Measurements from ENCODE around the gene SH3RF2. TPM values are rescaled to one million over a fixed set of nuclear protein-coding genes. Genes with fewer than 3 reads are reported as not detected.

The SH3RF2 gene
- total RNA-seq, 1 donor from 2014 or later, result 12.0 TPM

- peak; percentile 5 for TF ChIP-seq CTCF (conservative IDR thresholded peaks at IDR 0.05; ENCODE audit: low read depth, low read length)
- H3K4me3 ChIP-seq (ENCODE audit: low read depth, low read length), result no peak overlapping the region
- DNase-seq (ENCODE audit: low read depth), result no peak
These were observed 15.7 kb upstream of the SH3RF2 start for GRCh38 chr5:145920542-145921210.

- no peak for DNase-seq (ENCODE audit: low read depth)
- no peak overlapping the region for H3K4me3 ChIP-seq (ENCODE audit: low read depth, low read length)
These were observed 15.2 kb upstream of the SH3RF2 start for GRCh38 chr5:145921211-145921610.

GRCh38 chr5:145922059-145922458 lies 14.3 kb upstream of the SH3RF2 start:
- TF ChIP-seq CTCF (conservative IDR thresholded peaks at IDR 0.05; ENCODE audit: low read depth, low read length), result no peak
- no peak overlapping the region for H3K4me3 ChIP-seq (ENCODE audit: low read depth, low read length)
- no peak for DNase-seq (ENCODE audit: low read depth)

More at GRCh38 chr5:145921211-145921610, 15.2 kb upstream of the SH3RF2 start:
- TF ChIP-seq CTCF (conservative IDR thresholded peaks at IDR 0.05; ENCODE audit: low read depth, low read length), result no peak

GRCh38 chr5:145923405-145923804 lies 13.0 kb upstream of the SH3RF2 start:
- TF ChIP-seq CTCF (conservative IDR thresholded peaks at IDR 0.05; ENCODE audit: low read depth, low read length), result no peak
- DNase-seq (ENCODE audit: low read depth), result no peak
- no peak overlapping the region for H3K4me3 ChIP-seq (ENCODE audit: low read depth, low read length)

- no peak overlapping the region for H3K4me3 ChIP-seq (ENCODE audit: low read depth, low read length)
- TF ChIP-seq CTCF (conservative IDR thresholded peaks at IDR 0.05; ENCODE audit: low read depth, low read length), result no peak
- no peak for DNase-seq (ENCODE audit: low read depth)
These were observed 11.5 kb upstream of the SH3RF2 start for GRCh38 chr5:145924849-145925248.

- no peak overlapping the region for H3K4me3 ChIP-seq (ENCODE audit: low read depth, low read length)
- TF ChIP-seq CTCF (conservative IDR thresholded peaks at IDR 0.05; ENCODE audit: low read depth, low read length), result no peak
- peak; percentile 92 for DNase-seq (ENCODE audit: low read depth)
These were observed 11.0 kb upstream of the SH3RF2 start for GRCh38 chr5:145925353-145925752.

GRCh38 chr5:145925803-145926202 lies 10.6 kb upstream of the SH3RF2 start:
- no peak overlapping the region for H3K4me3 ChIP-seq (ENCODE audit: low read depth, low read length)
- no peak for DNase-seq (ENCODE audit: low read depth)
- no peak for TF ChIP-seq CTCF (conservative IDR thresholded peaks at IDR 0.05; ENCODE audit: low read depth, low read length)

All from epithelial cell of proximal tubule (primary cell).